ENCODE measurements around the gene HTT. TPM values are rescaled to one million over a fixed set of nuclear protein-coding genes. Genes with fewer than 3 reads are reported as not detected.
A peak's percentile ranks its signal among the peaks of the same experiment; 100 is the strongest.

HTT gene
- total and polyA plus RNA-seq, 8 donors = 34.5 to 75.9 (median 43.5) TPM

- peaks cover 5 to 11% of the 10 kb centered on the region in 2 donors for H3K4me1 ChIP-seq
- H3K27me3 ChIP-seq = no peaks in the 10 kb centered on the region
- H3K27ac ChIP-seq = no peak overlapping the region
- no peaks in the 10 kb centered on the region for H3K9me3 ChIP-seq
- H3K36me3 ChIP-seq = peaks cover 0 to 91% of the 10 kb centered on the region in 2 donors
- intact Hi-C loops (cut with DNase I) = no loop called here
- DNase-seq (peak in 1 of 4 donors; percentile 47), ATAC-seq (no peak)
- H3K4me3 ChIP-seq = no peak overlapping the region
- TF ChIP-seq CTCF (IDR thresholded peaks at IDR 0.05) = no peak
Measured at GRCh38 chr4:3210467-3210866, 136.0 kb downstream of the HTT start.

GRCh38 chr4:3211866-3212265 lies 137.4 kb downstream of the HTT start:
- Histone ChIP-seq H3K27ac (no peak overlapping the region), H3K36me3 (peaks cover 0 to 93% of the 10 kb centered on the region in 2 donors), H3K4me1 (peaks cover 5 to 11% of the 10 kb centered on the region in 2 donors), H3K9me3 (no peaks in the 10 kb centered on the region), H3K27me3 (no peaks in the 10 kb centered on the region), H3K4me3 (no peak overlapping the region)
- no peak for TF ChIP-seq CTCF (IDR thresholded peaks at IDR 0.05)
- intact Hi-C loops (cut with DNase I) = no loop called here
- ATAC-seq = no peak
- DNase-seq = peak in 1 of 4 donors; percentile 56

- Histone ChIP-seq H3K4me3 (no peak overlapping the region), H3K4me1 (peaks cover 5 to 6% of the 10 kb centered on the region in 2 donors), H3K36me3 (peaks cover 0 to 93% of the 10 kb centered on the region in 2 donors), H3K27me3 (no peaks in the 10 kb centered on the region), H3K9me3 (no peaks in the 10 kb centered on the region), H3K27ac (no peak overlapping the region)
- DNase-seq (peak in 1 of 4 donors; percentile 55), ATAC-seq (no peak)
- TF ChIP-seq CTCF (IDR thresholded peaks at IDR 0.05) = no peak
- intact Hi-C loops (cut with DNase I) = no loop called here
Measured at GRCh38 chr4:3212391-3213105, 138.1 kb downstream of the HTT start.

- no peak for TF ChIP-seq CTCF (IDR thresholded peaks at IDR 0.05)
Measured at GRCh38 chr4:3213106-3213425, 138.6 kb downstream of the HTT start.

GRCh38 chr4:3213661-3214250 lies 139.3 kb downstream of the HTT start:
- Histone ChIP-seq H3K27me3 (no peaks in the 10 kb centered on the region), H3K4me1 (no peaks in the 10 kb centered on the region), H3K36me3 (peaks cover 0 to 95% of the 10 kb centered on the region in 2 donors), H3K4me3 (no peak overlapping the region), H3K9me3 (no peaks in the 10 kb centered on the region), H3K27ac (no peak overlapping the region)
- no peak for TF ChIP-seq CTCF (IDR thresholded peaks at IDR 0.05)
- intact Hi-C loops (cut with DNase I) = no loop called here
- DNase-seq = peak in 1 of 4 donors; percentile 36
- ATAC-seq = no peak

More at GRCh38 chr4:3213106-3213425, 138.6 kb downstream of the HTT start:
- H3K4me3 ChIP-seq = no peak overlapping the region
- ATAC-seq = no peak
- no peaks in the 10 kb centered on the region for H3K9me3 ChIP-seq
- H3K4me1 ChIP-seq = peaks cover under 1 to 4% of the 10 kb centered on the region in 2 donors
- intact Hi-C loops (cut with DNase I) = no loop called here
- H3K36me3 ChIP-seq = peaks cover 0 to 95% of the 10 kb centered on the region in 2 donors
- DNase-seq = no peak
- no peak overlapping the region for H3K27ac ChIP-seq
- H3K27me3 ChIP-seq = no peaks in the 10 kb centered on the region

All from left lung (tissue), 10 donors.